ENCODE measurements around the gene SIAH1.

DNA sequence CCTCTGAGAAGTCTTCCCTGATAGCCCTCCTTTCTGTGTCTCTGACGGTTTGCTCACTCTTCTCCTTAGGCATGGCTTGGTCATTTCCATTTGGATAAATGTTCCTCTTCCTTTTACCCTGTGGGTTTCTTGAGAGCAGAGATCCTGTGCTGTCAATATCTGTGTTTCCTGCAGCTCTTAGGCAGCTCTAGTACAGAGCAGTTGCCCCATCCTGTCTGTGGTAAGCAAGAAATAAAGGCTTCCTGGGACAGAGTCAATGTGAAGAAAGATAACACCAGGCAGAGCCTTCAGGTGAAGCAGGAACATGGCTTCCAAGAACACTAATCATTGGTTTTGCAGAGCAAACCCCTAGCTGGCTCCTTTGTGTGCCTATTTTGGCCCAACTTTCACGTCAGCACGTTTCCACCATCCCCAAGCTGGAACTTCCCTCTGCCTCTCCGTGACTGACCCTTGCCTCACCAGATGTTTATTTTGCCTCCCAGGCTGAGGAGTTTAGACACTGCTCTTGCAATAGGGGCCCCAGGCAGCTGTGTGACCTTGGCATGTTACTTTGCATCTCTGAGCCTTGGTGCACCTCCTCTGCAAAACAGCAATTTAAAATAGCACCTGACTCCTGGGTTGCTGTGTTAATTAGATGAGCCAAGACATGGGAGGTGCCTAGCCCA, 49.6 kb upstream of the SIAH1 start:
- no peak for TF ChIP-seq POLR2A (IDR thresholded peaks at IDR 0.05)
- TF ChIP-seq, protein P1, sequence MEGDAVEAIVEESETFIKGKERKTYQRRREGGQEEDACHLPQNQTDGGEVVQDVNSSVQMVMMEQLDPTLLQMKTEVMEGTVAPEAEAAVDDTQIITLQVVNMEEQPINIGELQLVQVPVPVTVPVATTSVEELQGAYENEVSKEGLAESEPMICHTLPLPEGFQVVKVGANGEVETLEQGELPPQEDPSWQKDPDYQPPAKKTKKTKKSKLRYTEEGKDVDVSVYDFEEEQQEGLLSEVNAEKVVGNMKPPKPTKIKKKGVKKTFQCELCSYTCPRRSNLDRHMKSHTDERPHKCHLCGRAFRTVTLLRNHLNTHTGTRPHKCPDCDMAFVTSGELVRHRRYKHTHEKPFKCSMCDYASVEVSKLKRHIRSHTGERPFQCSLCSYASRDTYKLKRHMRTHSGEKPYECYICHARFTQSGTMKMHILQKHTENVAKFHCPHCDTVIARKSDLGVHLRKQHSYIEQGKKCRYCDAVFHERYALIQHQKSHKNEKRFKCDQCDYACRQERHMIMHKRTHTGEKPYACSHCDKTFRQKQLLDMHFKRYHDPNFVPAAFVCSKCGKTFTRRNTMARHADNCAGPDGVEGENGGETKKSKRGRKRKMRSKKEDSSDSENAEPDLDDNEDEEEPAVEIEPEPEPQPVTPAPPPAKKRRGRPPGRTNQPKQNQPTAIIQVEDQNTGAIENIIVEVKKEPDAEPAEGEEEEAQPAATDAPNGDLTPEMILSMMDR (IDR thresholded peaks at IDR 0.05), result no peak

Data from lower leg skin (tissue), 3 donors.